Stimulated activated naive CD4-positive, alpha-beta T cell (primary cell): ENCODE data around the gene NCR3LG1.

Source experiments
- DNase-seq, 6 experiments: peaks; one replicate each; lab custom pipeline; 2025; lab: John Stamatoyannopoulos, UW

NCR3LG1 gene

GRCh38 chr11:17351510-17352176 is at the start of gene NCR3LG1:
NCR3LG1 (plus strand) TSS chr11:17351800; CDS start chr11:17351970, 170 bp downstream.
- DNase-seq = peak; percentile 50 to 70 (median 62)

GRCh38 chr11:17313349-17314231 is 38.0 kb upstream of the NCR3LG1 start:
- no peak for DNase-seq

- DNase-seq = no peak
Measured at GRCh38 chr11:17314232-17314547, 37.4 kb upstream of the NCR3LG1 start.

- no peak for DNase-seq
Measured at GRCh38 chr11:17314904-17315426, 36.6 kb upstream of the NCR3LG1 start.

- no peak for DNase-seq
Measured at GRCh38 chr11:17328871-17329494, 22.6 kb upstream of the NCR3LG1 start.

- DNase-seq = no peak
Measured at GRCh38 chr11:17331669-17332068, 19.9 kb upstream of the NCR3LG1 start.

GRCh38 chr11:17333799-17334586 is 17.6 kb upstream of the NCR3LG1 start:
- peak in 2 of 6 experiments; percentile 14 to 17 for DNase-seq

GRCh38 chr11:17343257-17343656 is 8.3 kb upstream of the NCR3LG1 start:
- no peak for DNase-seq

GRCh38 chr11:17343907-17344306 is 7.7 kb upstream of the NCR3LG1 start:
- DNase-seq = no peak

- no peak for DNase-seq
Measured at GRCh38 chr11:17347676-17348075, 3.9 kb upstream of the NCR3LG1 start.

GRCh38 chr11:17350455-17351171 is 987 bp upstream of the NCR3LG1 start:
- DNase-seq = peak in 1 of 6 experiments; percentile 6

GRCh38 chr11:17351172-17351509 is 459 bp upstream of the NCR3LG1 start:
- DNase-seq = no peak

- peak; percentile 12 to 60 (median 32) for DNase-seq
Measured at GRCh38 chr11:17352950-17353820, 1.6 kb downstream of the NCR3LG1 start.

GRCh38 chr11:17353821-17354600 is 2.4 kb downstream of the NCR3LG1 start:
- peak in 2 of 6 experiments; percentile 11 to 29 for DNase-seq

- peak in 5 of 6 experiments; percentile 6 to 50 (median 40) for DNase-seq
Measured at GRCh38 chr11:17354601-17354991, 3.0 kb downstream of the NCR3LG1 start.

- DNase-seq = no peak
Measured at GRCh38 chr11:17366495-17366894, 14.9 kb downstream of the NCR3LG1 start.

- DNase-seq = no peak
Measured at GRCh38 chr11:17368551-17368950, 17.0 kb downstream of the NCR3LG1 start.

GRCh38 chr11:17369094-17369493 is 17.5 kb downstream of the NCR3LG1 start:
- no peak for DNase-seq

- no peak for DNase-seq
Measured at GRCh38 chr11:17369684-17370243, 18.2 kb downstream of the NCR3LG1 start.
